ENCODE measurements around the gene MAP2K5.

The MAP2K5 gene

DNA sequence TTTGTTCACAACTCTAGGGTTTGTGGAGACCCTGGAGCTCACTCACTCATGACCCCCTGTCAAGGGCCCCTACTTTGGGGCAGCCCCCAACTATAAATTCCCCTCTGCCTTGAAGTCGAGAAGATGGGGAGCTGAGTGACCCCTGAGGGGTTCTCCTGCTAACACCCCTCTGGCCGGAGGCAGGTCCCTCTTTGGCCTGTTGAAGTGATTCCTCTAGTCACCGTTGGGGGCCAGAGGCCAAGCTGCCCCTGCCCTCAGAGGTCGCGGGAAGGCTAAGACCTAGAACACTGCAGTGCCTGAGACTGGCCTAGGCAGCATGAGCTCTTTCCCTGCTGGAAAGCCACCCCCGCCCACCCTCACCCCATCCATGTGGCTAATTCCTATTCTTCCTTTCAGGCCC is 267.4 kb downstream of the MAP2K5 start:
- DNase-seq: no peak

- no peak for DNase-seq
These were observed 269.7 kb downstream of the MAP2K5 start for GRCh38 chr15:67812241-67812644.

- DNase-seq: no peak
These were observed 270.7 kb downstream of the MAP2K5 start for GRCh38 chr15:67813104-67813634.

GRCh38 chr15:67815036-67815592 is 272.6 kb downstream of the MAP2K5 start:
- DNase-seq: no peak

- no peak for DNase-seq
These were observed 274.2 kb downstream of the MAP2K5 start for GRCh38 chr15:67816668-67817067.

- no peak for DNase-seq
These were observed 276.0 kb downstream of the MAP2K5 start for GRCh38 chr15:67818464-67818863.

- no peak for DNase-seq
These were observed 277.1 kb downstream of the MAP2K5 start for GRCh38 chr15:67819636-67820035.

DNA sequence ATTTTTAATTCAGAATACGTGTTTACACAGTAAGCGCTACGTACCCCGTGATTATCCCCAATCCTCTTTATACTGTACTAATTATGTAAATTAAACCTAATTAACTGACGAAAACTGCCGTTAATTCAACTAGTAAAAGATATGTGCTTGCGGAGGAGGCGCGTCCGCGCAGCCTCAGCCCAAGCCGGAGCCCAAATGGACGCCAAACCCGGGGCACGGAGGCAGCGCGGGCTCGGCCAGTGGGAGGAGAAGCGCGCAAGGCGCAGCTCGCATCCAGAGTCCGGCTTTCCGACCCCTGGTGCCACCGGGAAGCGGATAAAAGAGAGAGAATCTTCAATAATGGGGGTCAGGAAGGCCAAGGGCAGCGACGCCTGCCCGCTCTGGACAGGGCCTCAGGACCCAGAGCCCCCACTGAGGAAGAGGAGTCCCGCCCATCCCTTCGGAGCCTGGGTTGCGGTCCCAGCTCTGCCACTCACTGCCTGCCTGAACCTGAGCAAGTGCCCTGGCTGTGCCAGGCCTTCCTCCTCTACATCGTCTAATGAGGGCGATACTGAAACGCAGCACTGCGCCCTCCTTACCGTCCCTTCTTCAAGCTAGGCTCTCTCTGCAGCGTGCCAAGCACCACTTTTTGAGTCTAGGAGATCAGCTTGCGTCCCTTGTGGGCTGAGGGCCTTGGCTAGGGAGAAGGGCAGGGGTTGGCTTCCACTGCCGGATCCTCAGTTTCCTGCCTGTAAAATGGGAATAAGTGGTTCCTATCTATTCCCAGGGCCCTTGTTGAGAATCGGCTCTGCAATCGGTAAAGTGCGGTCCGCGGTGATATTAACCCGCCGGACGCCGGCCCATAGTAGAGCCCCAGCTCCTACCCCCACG is 277.9 kb downstream of the MAP2K5 start:
- DNase-seq: no peak

- DNase-seq: peak; percentile 47
These were observed 278.7 kb downstream of the MAP2K5 start for GRCh38 chr15:67820992-67821783.

DNA sequence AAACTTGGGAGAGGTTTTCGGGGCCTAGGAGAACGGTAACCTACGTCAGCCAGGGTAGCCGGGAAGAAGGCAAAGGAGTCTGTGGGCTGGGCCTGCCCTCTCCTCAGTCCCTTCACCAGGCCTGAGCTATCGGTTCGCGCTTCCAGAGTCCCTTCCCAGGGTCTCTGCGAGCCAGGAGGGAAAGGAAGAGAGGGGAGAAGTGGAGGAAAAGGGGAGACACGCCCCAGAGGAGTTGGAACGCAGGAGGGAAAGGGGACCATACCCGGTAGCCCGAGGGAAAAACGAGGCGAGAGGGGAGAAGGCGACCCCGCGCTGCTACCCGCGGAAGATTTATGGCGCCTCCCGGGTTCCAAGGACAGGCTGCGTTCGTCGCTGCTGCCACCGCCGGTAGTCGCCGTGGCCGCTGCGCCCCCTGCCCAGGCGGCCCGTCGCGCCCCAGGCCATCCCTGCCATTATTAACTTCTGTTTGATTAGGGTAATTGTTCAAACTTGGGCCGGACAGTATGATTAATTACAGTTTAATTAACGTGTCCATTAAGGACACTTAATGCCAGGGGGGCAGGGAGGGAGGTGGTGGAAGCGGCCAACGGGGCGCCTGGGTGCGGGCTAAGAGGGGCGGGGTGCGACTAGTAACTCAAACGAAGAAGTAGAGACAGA is 279.4 kb downstream of the MAP2K5 start:
- no peak for DNase-seq

DNA sequence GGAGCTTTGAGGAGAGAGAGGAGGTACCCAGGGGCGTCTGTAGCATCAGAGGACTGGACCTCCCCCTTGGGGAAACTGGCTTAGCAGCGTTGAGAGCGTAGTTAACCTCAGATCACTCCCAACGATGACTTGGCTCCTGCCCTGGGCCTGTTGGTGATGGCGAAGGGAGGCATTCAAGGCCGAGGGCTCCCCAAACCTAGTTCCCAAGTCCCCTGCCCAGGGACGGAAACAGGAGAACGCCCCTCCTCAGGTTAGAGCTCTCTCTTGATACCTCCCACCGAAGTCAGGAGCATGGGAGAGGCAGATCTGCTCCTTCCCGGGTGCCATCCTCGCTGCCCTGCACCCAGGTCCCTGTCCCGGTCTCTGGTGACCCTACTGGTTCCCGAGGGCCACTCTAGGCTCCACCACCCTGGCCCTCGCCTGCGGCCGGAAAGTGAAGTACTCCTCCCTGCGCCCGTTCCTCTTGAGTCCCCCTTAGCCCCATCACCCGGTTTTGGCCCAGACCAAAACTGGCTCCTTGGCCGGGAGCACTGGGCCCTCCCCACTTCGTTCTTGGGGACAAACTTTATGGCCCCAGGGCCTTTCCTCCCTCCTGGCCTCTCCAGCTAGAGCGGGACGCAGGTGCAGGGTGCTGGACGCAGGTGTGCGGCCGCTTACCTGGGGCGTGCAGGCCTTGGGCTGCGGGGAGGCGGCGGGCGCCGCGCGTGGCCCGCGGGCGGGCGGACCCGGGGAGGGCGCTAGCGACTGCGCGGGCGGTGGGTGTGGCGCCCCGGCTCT is 280.2 kb downstream of the MAP2K5 start:
- DNase-seq: no peak

DNA sequence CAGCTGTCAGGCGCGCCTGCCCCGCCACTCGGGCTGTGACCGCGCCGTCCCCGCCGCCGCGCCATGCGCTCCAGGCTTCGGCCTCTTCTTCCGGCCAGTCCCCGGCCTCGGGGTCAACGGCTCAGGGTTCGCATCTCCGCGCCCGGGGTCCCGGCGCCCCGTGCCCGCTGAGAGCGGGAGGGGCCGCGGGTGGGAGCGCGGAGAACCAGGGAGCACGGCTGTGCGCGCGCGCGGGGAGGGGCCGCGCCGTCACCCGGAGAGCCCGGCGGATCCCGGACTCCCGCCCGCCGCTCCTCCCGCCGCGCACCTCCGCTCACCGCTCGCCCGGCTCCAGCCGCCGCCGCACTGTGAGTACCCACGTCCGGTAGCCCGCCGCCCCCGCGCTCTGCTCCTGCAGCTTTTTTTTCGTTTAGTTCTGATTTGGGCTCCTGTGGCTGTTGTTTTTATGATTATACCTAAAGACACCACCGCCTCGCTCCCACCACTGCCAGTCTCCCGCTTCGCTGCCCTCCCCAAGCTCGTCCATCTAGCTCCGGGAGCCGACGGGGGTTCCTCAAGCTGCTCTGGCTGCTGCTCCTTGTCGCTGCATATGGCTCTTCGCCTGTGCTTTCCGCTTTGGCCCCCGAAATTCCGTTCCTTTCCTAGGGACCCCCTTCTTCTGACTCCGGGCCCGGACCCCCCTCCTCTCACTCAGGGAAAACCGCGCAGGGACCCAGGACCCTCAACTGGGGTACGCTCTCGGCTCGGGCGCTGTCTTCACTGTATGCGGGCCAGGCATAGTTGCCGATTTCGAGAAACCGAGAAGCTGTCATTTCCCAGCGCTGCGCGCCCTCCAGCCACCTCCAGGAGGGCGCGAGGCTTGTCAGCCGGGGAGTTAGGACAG is 281.1 kb downstream of the MAP2K5 start:
- no peak for DNase-seq

DNA sequence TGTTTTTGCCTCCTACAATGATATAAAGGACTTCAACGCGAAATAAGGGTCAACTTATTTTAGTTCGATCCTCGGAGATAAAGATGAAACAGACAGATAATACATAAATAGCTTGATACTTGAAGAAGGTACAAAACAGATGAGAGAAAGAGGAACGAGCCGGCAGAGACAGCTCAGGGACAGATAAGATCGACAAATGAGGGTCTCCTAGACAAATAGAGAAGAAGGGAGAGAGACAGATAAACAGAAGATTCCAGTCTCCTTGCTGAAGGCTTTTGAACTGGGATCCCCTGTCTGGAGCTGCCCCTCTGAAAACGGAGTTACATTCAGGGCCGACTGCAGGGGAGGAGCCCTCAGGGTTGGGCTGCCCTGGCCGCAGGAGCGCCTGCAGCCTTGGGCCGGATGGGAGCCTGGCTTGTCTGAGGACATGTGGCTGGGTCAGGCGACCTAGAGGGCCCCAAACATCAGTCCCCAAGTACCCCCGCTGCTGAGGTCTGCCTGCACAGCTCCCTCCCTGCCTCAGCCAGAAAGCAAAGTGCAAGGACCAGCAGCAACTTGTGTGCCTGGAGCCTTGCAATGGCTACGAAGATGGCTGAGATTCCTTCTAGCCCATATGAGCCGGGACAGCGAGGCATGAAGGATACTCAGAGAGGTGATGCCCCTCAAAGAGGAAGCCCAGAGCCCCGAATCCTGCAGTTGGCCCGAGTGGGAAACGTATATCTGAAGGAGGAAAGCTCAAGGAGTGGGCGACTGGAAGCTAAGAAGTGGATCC is 281.9 kb downstream of the MAP2K5 start:
- no peak for DNase-seq

DNA sequence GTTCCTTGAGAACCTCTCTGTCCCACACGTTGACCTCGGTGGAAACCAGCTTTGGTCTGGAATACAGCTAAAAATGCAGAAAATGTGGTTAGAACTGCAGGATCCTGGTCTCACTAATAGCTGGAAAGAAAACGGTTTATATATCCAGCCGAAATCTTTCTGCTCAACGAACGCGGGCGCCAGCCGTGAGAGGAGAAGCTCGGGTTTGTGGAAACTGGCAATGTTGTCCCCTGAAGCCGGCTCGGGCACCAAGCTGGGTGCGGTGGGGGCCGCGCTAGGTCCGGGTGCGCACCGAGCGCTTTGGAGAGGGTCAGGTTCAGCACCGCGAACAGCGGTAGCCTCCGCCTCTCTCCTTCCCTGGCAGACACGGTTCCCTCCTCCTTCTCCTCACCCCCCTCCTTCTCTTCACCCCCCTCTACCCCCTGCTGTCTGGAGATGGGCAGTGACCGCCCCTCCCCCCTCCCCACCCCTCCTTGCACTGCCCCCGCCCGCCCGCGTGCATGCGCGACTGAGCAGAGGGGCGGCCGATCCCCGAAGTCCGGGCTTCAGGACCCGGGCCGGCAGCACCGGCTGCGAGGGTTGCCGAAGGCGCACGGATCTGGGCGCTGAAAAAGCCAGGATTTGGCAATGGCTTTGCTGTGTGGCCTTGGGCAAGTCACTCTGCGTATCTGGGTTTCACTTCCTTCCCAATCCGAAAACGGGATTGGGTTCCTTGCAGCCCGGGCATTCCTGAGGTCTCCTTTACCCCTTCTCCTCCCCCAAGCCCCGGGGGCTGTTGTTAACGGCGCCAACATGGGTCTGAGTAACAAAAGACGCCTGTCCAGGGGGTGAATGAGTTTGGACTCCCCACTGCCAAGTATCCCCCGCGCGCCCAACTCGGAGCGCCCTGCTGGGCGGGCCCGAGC is 282.7 kb downstream of the MAP2K5 start, which contains the start of gene SKOR1:
SKOR1 (plus strand) TSS at position 534 of the 905 bp plus-strand sequence; CDS start at position 628, 94 bp downstream.
- peak; percentile 32 for DNase-seq

GRCh38 chr15:67825881-67826716 is 283.6 kb downstream of the MAP2K5 start:
- no peak for DNase-seq

- no peak for DNase-seq
These were observed 284.4 kb downstream of the MAP2K5 start for GRCh38 chr15:67826717-67827561.
